Measurements from ENCODE around the gene NOMO2. TPM values are rescaled to one million over a fixed set of nuclear protein-coding genes. Genes with fewer than 3 reads are reported as not detected.
"Not testable (repeated sequence)": the region's sequence is repeated elsewhere in the genome, so short reads cannot be mapped to it uniquely, and the experiment has no call there.

NOMO2 gene
- total RNA-seq, 1 donor from 2014 or later = 205 TPM

DNA sequence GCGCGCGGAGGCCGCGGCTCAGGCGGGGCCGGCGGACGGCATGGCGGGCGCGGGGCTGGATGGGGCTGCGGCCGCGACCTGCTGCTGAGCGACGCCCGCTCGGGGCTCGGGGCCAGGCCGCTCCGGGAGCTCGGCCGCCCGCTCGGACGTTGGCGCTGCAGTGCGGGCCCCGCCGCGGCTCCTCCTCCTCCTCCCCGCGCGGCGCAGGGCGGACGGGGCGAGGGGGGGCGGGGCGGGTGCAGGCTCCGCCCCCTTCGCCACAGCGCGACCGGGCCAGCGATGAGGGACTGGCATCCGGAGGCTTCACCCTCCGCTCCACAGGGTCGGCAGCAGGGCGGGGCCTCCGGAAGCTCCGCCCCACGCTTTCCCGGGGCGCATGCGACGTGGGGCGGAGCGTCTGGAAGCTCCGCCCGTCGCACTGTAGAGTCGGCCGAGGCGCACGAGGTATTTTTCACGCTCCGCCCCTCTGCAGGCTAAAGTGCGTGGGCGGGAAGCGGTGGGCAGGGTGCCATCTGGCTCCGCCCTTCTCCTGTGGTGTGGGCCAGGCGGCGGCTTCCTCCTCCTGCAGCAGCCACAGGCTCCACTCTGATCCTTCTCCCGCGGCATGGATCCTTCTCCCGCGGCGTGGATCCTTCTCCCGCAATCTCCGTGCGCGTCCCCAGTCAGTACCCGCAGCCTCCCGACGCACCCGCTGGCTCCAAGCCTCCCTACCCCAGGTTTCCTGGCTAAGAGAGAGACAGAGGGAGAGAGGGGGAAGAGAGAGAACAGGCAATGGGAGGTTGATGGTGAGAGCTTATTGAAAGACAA, 159.8 kb downstream of the NOMO2 start:
- H3K36me3 ChIP-seq; H3K27me3 ChIP-seq (ENCODE audit: low read depth); intact Hi-C loops (cut with micrococcal nuclease); H3K27ac ChIP-seq (replicated peaks); H3K9me3 ChIP-seq (replicated peaks); DNase-seq; H3K4me1 ChIP-seq; H3K4me3 ChIP-seq: not testable (repeated sequence)

- H3K36me3 ChIP-seq; H3K9me3 ChIP-seq (replicated peaks); H3K27me3 ChIP-seq (ENCODE audit: low read depth); intact Hi-C loops (cut with micrococcal nuclease); H3K4me1 ChIP-seq: not testable (repeated sequence)
- Histone ChIP-seq H3K27ac (replicated peaks) (peak overlapping the region; percentile 70), H3K4me3 (peak overlapping the region; percentile 64)
- peak; percentile 33 for DNase-seq
Measured at GRCh38 chr16:18401159-18401558, 160.7 kb downstream of the NOMO2 start.

DNA sequence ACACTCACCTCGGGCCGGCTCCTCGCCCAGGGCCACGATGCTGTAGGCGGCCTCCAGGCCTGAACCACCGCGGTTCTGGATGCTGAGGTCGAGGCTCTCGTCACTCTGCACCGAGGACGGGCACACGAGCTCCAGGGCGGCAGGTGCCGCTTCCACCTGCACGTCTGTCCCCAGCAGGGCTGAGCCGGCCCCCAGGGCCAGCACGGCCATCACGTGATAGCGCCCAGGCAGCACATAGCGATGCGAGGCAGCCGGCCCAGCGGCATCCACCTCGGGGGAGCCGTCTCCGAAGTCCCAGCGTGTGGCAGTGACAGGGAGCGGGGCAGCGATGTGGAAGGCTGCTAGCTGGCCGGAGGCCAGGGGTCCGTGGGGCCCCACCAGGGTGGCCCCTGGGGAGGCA, 167.5 kb downstream of the NOMO2 start:
- intact Hi-C loops (cut with micrococcal nuclease); H3K4me1 ChIP-seq; DNase-seq; H3K27ac ChIP-seq (replicated peaks); H3K9me3 ChIP-seq (replicated peaks); H3K27me3 ChIP-seq (ENCODE audit: low read depth); H3K4me3 ChIP-seq; H3K36me3 ChIP-seq: not testable (repeated sequence)

DNA sequence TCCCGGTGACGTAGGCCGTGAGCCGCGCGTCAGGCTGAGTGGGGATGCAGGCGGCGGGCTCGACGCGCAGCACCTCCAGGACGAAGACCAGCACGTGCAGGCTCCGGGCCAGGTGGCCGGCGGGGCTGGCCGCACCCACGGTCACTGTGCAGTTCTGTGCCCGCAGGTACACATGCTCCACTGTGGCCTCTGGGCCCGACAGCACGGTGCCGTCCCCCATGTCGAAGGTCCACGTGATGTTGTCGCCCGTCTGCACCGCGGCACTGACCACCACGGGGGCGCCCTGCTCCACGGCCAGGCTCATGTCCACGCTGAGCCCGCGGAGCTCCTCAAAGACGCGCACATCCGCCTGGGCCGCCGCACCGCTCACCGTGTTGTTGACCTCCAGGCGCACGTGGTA, 174.1 kb downstream of the NOMO2 start:
- DNase-seq; intact Hi-C loops (cut with micrococcal nuclease): not testable (repeated sequence)

GRCh38 chr16:18386517-18386916, 175.4 kb downstream of the NOMO2 start:
- H3K27me3 ChIP-seq (ENCODE audit: low read depth); H3K9me3 ChIP-seq (replicated peaks); DNase-seq; H3K4me3 ChIP-seq; H3K4me1 ChIP-seq; intact Hi-C loops (cut with micrococcal nuclease); H3K27ac ChIP-seq (replicated peaks); H3K36me3 ChIP-seq: not testable (repeated sequence)

More for the DNA sequence above, 174.1 kb downstream of the NOMO2 start:
- not testable (repeated sequence) for H3K9me3 ChIP-seq (replicated peaks); H3K36me3 ChIP-seq; H3K4me1 ChIP-seq; H3K4me3 ChIP-seq; H3K27ac ChIP-seq (replicated peaks); H3K27me3 ChIP-seq (ENCODE audit: low read depth)

DNA sequence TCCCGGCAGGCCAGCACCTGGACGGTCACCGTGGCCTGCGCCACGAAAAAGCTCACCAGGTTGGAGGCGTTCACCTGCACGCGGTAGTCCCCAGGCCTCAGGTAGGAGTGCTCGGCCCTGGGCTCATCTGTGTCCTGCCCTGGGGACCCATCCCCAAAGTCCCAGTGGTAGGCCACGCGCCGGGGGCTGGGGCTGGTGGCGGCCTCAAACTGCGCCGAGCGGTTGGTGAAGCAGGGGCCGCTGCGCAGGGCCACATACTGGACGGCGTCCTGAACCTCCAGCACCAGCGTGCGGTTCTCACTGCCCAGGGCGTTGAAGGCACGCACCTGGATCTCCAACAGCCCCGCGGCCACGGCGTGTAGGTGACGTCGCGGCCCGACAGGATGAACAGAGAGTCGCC, 176.6 kb downstream of the NOMO2 start:
- H3K4me1 ChIP-seq; H3K36me3 ChIP-seq; H3K27me3 ChIP-seq (ENCODE audit: low read depth); H3K4me3 ChIP-seq; H3K27ac ChIP-seq (replicated peaks); DNase-seq; intact Hi-C loops (cut with micrococcal nuclease); H3K9me3 ChIP-seq (replicated peaks): not testable (repeated sequence)

DNA sequence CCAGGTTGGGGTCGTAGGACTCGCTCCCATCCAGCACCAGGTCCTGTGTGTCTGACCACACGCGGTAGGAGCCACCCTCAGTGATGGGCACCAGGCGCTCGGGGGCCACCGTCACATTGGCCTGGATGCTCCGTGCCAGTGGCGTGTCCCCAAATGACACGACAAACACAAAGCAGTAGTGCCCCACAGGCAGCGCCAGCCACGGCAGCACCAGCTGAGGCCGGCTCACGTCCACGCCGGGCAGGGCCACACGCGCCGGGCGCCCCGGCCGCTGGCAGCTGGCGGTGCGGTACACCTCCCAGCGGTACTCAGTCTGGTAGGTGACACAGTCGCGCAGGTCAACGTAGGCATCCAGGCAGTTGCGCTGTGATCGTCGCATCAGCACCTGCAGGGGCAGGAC, 177.0 kb downstream of the NOMO2 start:
- H3K4me3 ChIP-seq; intact Hi-C loops (cut with micrococcal nuclease); DNase-seq; H3K9me3 ChIP-seq (replicated peaks); H3K4me1 ChIP-seq; H3K27ac ChIP-seq (replicated peaks); H3K27me3 ChIP-seq (ENCODE audit: low read depth); H3K36me3 ChIP-seq: not testable (repeated sequence)

- H3K4me3 ChIP-seq; H3K27me3 ChIP-seq (ENCODE audit: low read depth); H3K4me1 ChIP-seq; H3K27ac ChIP-seq (replicated peaks); H3K36me3 ChIP-seq; DNase-seq; H3K9me3 ChIP-seq (replicated peaks); intact Hi-C loops (cut with micrococcal nuclease): not testable (repeated sequence)
Measured at GRCh38 chr16:18384098-18384636, 177.7 kb downstream of the NOMO2 start.

GRCh38 chr16:18382696-18383095, 179.2 kb downstream of the NOMO2 start:
- H3K36me3 ChIP-seq; H3K4me3 ChIP-seq; H3K4me1 ChIP-seq; H3K27ac ChIP-seq (replicated peaks); intact Hi-C loops (cut with micrococcal nuclease); H3K27me3 ChIP-seq (ENCODE audit: low read depth); DNase-seq; H3K9me3 ChIP-seq (replicated peaks): not testable (repeated sequence)

Small RNA genes within 50 kb of the gene (microRNA-seq; reads per million reads assigned to microRNA genes)
- not detected for gene MIR3179-3
- not detected for gene MIR3179-4
- gene MIR3180-3 = not detected
- not detected for gene MIR3670-3
- gene MIR3670-4 = not detected
- gene MIR6770-3 = not detected

Other genes with a start within 250 kb of the NOMO2 start
- 0.49 TPM for gene NPIPA8, start 225.4 kb downstream of the NOMO2 start, total RNA-seq
- gene RPS15A, start 228.2 kb upstream of the NOMO2 start, total RNA-seq = 683 TPM
- gene ARL6IP1, start 239.5 kb upstream of the NOMO2 start, total RNA-seq = 22.5 TPM

Measured in left ventricle myocardium inferior (tissue), 1 donor.